PC-9 (cell line): ENCODE results near the gene PCDH9. TPM values are rescaled to one million over a fixed set of nuclear protein-coding genes. Genes with fewer than 3 reads are reported as not detected.

Experiments
- BruUV-seq: library from RNA; stranded (reverse); fragments of 400-500 nt; replicated peaks from 2 replicates; lab custom pipeline; 2021; lab: Mats Ljungman, UMichigan
- CTCF ChIA-PET: fragments of 300-600 bp; sonication (Branson Sonifier 250); formaldehyde crosslinking; loops from one replicate; lab custom pipeline; 2022; ENCODE audit warnings: antibody characterized with exemption; lab: Charles Lee
- POLR2A ChIA-PET: fragments of 300-600 bp; sonication (Branson Sonifier 250); formaldehyde crosslinking; loops from one replicate; lab custom pipeline; 2022; ENCODE audit warnings: antibody characterized with exemption; ENCODE audit not compliant: unreplicated experiment; lab: Charles Lee
- DNase-seq, 2 experiments: peaks; one replicate each; pipeline versions ENCODE4 v3.0.0 to v3.0.0-alpha.2; 2015 to 2022; ENCODE audit warnings: mixed read lengths in 1 of 2
- H2AFZ ChIP-seq: fragments of 200-600 bp; sonication (generic); 2 replicates; pipeline ENCODE4 v1.8.1; 2017; ENCODE audit warnings: antibody characterized with exemption
- H3F3A ChIP-seq: fragments of 200-600 bp; sonication (generic); 2 replicates; pipeline ENCODE4 v1.8.1; 2017; ENCODE audit warnings: antibody characterized with exemption, mild to moderate bottlenecking, low read depth; ENCODE audit not compliant: insufficient read depth
- H3K27ac ChIP-seq: fragments of 200-600 bp; sonication (generic); 2 replicates; pipeline ENCODE4 v1.6.1; 2016; ENCODE audit warnings: mixed run types
- H3K27me3 ChIP-seq: fragments of 200-600 bp; sonication (generic); 2 replicates; pipeline ENCODE4 v1.6.1; 2016; ENCODE audit warnings: low read depth, mixed run types; ENCODE audit not compliant: insufficient read depth
- H3K36me3 ChIP-seq: fragments of 200-600 bp; sonication (generic); 2 replicates; pipeline ENCODE4 v1.6.1; 2016; ENCODE audit warnings: low read depth, mixed run types
- H3K4me1 ChIP-seq: fragments of 200-600 bp; sonication (generic); replicated peaks from 2 replicates; pipeline ENCODE4 v1.6.1; 2016; ENCODE audit warnings: mixed run types; ENCODE audit not compliant: insufficient read depth
- H3K4me2 ChIP-seq: fragments of 200-600 bp; sonication (generic); 2 replicates; pipeline ENCODE4 v1.6.1; 2017; ENCODE audit warnings: mixed run types
- H3K4me3 ChIP-seq: fragments of 200-600 bp; sonication (generic); 2 replicates; pipeline ENCODE4 v1.6.1; 2016; ENCODE audit warnings: mixed run types
- H3K79me2 ChIP-seq: fragments of 200-600 bp; sonication (generic); 2 replicates; pipeline ENCODE4 v1.6.1; 2017; ENCODE audit warnings: low read depth, mixed run types
- H3K9me2 ChIP-seq: fragments of 200-600 bp; sonication (generic); 2 replicates; pipeline ENCODE4 v1.8.1; 2017; ENCODE audit warnings: mild to moderate bottlenecking; ENCODE audit not compliant: insufficient read depth
- H3K9me3 ChIP-seq: fragments of 200-600 bp; sonication (generic); 2 replicates; pipeline ENCODE4 v1.8.1; 2016; ENCODE audit warnings: low read depth; ENCODE audit not compliant: insufficient read depth
- H4K20me1 ChIP-seq: fragments of 200-600 bp; sonication (generic); 2 replicates; pipeline ENCODE4 v1.8.1; 2017; ENCODE audit not compliant: insufficient read depth
- EZH2 ChIP-seq: fragments of 200-600 bp; sonication (generic); IDR thresholded peaks from 2 replicates; pipeline ENCODE4 v1.8.0; 2017; ENCODE audit warnings: antibody characterized with exemption, low read depth
- intact Hi-C: fragments of 100-400 bp; cut with micrococcal nuclease; formaldehyde crosslinking; loops from one replicate; pipeline ENCODE4 v1.10.0; 2022; ENCODE audit not compliant: unreplicated experiment
- total RNA-seq: library from RNA; stranded (reverse); gene quantifications from 2 replicates; pipeline ENCODE4 v1.2.3, GENCODE V29; 2021
- TF ChIP-seq, protein P1 (sequence below): fragments of 200-600 bp; sonication (generic); conservative IDR thresholded peaks from 2 replicates; pipeline ENCODE4 v1.6.1; 2017; ENCODE audit warnings: mixed run types, antibody characterized with exemption, mild to moderate bottlenecking, moderate library complexity

The PCDH9 gene
- total RNA-seq, 1 experiment from 2014 or later: 0.37 TPM

DNA sequence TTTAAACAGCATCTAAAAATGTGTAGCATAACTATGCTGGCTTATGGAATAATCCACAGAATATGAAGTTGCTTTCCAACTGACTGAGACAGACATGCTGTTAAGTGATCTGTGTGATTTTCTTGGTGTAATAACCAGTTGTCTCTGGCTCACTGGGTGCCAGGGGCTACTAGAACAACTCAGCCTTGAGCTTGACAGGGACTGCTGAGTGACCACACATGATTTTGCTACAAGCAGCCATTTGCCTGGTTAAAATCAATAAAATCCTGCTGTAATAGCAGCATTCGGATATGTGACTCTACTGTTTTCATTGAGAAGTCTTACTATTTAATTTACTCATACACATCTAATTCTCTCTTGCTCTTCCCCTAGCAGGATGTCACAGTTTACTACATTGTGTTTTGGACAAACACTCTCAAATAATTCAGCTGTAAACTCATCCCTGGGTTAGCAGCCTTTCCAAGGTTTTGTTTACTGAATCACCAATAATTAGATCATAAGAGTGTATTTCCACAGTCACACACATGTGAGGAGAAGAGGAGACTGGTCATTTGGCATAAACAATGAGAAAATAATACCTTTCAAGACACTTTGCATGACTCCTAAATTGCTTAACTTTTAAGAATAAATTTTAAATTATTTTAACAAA is 426.2 kb downstream of the PCDH9 start:
- no peak for DNase-seq
- Histone ChIP-seq H3K27me3 (no peaks in the 10 kb centered on the region), H3K9me3 (no peaks in the 10 kb centered on the region), H3K79me2 (no peaks in the 10 kb centered on the region), H2AFZ (no peak overlapping the region), H3K4me1 (no peaks in the 10 kb centered on the region), H3F3A (no peaks in the 10 kb centered on the region), H3K4me2 (no peak overlapping the region), H3K27ac (no peak overlapping the region), H3K9me2 (no peaks in the 10 kb centered on the region; the same call in 1 of the 2 replicates), H3K36me3 (no peaks in the 10 kb centered on the region), H4K20me1 (no peaks in the 10 kb centered on the region), H3K4me3 (no peak overlapping the region)
- no peak for TF ChIP-seq EZH2
- TF ChIP-seq, protein P1, sequence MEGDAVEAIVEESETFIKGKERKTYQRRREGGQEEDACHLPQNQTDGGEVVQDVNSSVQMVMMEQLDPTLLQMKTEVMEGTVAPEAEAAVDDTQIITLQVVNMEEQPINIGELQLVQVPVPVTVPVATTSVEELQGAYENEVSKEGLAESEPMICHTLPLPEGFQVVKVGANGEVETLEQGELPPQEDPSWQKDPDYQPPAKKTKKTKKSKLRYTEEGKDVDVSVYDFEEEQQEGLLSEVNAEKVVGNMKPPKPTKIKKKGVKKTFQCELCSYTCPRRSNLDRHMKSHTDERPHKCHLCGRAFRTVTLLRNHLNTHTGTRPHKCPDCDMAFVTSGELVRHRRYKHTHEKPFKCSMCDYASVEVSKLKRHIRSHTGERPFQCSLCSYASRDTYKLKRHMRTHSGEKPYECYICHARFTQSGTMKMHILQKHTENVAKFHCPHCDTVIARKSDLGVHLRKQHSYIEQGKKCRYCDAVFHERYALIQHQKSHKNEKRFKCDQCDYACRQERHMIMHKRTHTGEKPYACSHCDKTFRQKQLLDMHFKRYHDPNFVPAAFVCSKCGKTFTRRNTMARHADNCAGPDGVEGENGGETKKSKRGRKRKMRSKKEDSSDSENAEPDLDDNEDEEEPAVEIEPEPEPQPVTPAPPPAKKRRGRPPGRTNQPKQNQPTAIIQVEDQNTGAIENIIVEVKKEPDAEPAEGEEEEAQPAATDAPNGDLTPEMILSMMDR: no peak
- CTCF ChIA-PET: no interaction called here
- intact Hi-C loops: no loop called here
- no TSS peak for BruUV-seq
- POLR2A ChIA-PET: no interaction called here

DNA sequence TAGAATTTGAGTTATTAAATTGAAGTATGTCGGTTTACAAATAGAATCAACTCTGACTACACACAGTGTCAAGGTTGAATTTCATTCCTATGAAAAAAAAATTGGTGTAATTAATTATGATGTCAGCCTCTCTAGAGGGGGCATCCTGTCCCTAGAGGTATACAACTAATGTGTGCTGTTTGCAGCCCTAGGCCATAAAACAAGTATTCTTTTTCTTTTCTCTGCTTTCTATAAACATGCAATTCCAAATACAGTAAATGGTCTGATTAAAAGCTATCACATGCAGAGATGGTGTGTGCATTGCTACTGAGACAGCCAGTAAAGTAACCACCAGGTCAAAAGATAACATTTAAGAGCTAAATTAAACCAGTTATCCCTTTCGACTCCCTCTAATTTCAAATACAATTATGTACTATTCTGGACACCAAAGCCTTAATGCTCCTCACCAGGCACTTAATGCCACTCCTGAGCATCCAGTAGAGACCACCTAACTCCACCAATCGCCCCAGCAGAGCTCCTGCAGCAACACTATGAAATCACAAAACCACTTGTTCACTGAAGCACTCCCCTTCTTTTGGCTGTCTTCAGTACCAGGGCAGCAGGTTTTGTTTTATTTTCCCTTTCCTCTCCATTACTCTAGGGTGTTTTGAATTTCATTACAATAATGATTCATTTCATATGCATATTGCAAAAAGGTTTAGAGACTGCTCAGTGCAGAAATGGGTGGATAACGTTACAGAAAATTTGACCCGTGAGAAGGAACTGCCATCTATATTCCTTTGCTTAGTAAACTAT is 426.9 kb downstream of the PCDH9 start:
- BruUV-seq: no TSS peak
- no peaks in the 10 kb centered on the region for H3K9me3 ChIP-seq
- no peaks in the 10 kb centered on the region for H3K27me3 ChIP-seq
- H4K20me1 ChIP-seq: no peaks in the 10 kb centered on the region
- DNase-seq: no peak
- POLR2A ChIA-PET: no interaction called here
- CTCF ChIA-PET: no interaction called here
- no peaks in the 10 kb centered on the region for H3F3A ChIP-seq
- no peaks in the 10 kb centered on the region; the same call in 1 of the 2 replicates for H3K9me2 ChIP-seq
- no peaks in the 10 kb centered on the region for H3K79me2 ChIP-seq
- no peak overlapping the region for H3K4me2 ChIP-seq
- TF ChIP-seq EZH2: no peak
- TF ChIP-seq, protein P1: no peak
- no peaks in the 10 kb centered on the region for H3K36me3 ChIP-seq
- H3K4me3 ChIP-seq: no peak overlapping the region
- no peak overlapping the region for H2AFZ ChIP-seq
- intact Hi-C loops: no loop called here
- no peak overlapping the region for H3K27ac ChIP-seq
- H3K4me1 ChIP-seq: no peaks in the 10 kb centered on the region

DNA sequence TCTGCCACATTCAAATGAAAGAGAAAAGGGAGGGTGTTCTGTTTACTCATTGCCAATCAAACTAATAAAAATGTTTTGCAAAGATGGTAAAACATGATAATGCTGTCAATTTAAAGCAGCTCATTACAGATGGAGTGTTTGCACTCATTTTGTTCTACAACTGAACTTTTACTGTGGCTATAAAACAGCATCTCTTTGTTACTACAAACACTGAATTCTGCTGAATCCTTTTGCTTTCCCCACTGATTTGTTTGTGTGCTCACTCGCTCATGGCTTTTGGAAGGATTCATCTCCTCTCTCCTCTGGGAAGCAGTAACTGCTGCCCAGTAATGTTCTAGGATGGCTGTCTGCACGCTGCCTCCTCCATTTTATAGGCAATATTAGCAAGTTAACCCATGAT is 434.5 kb downstream of the PCDH9 start:
- intact Hi-C loops: no loop called here
- Histone ChIP-seq H3K27me3 (no peaks in the 10 kb centered on the region), H3K36me3 (no peaks in the 10 kb centered on the region), H3K4me2 (no peak overlapping the region), H3K4me3 (no peak overlapping the region), H3K9me2 (no peaks in the 10 kb centered on the region; the same call in 1 of the 2 replicates), H3K79me2 (no peaks in the 10 kb centered on the region), H3K27ac (no peak overlapping the region), H3K4me1 (no peaks in the 10 kb centered on the region), H2AFZ (no peak overlapping the region), H4K20me1 (no peaks in the 10 kb centered on the region), H3F3A (no peaks in the 10 kb centered on the region), H3K9me3 (no peaks in the 10 kb centered on the region)
- ChIA-PET CTCF (no interaction called here), POLR2A (no interaction called here)
- no peak for DNase-seq
- TF ChIP-seq EZH2: no peak
- TF ChIP-seq, protein P1: no peak
- BruUV-seq: no TSS peak
